GM12873 (cell line): Measurements from ENCODE around the gene OR5H2.

Experiments used
- CTCF ChIP-seq: IDR thresholded peaks from 2 replicates; pipeline ENCODE4 v1.5.1; 2012; ENCODE audit warnings: low read depth, mild to moderate bottlenecking, moderate library complexity, low read length, control low read depth; ENCODE audit not compliant: insufficient read depth; ENCODE audit errors: missing control alignments

Gene OR5H2

GRCh38 chr3:98262046-98262445 lies 20.3 kb upstream of the OR5H2 start:
- no peak for TF ChIP-seq CTCF

- no peak for TF ChIP-seq CTCF
These were observed 18.4 kb upstream of the OR5H2 start, which contains the start of gene OR5H6 for GRCh38 chr3:98263944-98264343. OR5H6 (plus strand) TSS chr3:98264244; CDS start chr3:98264333, 89 bp downstream.

- TF ChIP-seq CTCF: no peak
These were observed 12.5 kb upstream of the OR5H2 start for GRCh38 chr3:98269846-98270245.

GRCh38 chr3:98272126-98272525 lies 10.2 kb upstream of the OR5H2 start:
- TF ChIP-seq CTCF: no peak

- no peak for TF ChIP-seq CTCF
These were observed 7.4 kb upstream of the OR5H2 start for GRCh38 chr3:98274914-98275313.

GRCh38 chr3:98290916-98291315 lies 8.6 kb downstream of the OR5H2 start:
- no peak for TF ChIP-seq CTCF

DNA sequence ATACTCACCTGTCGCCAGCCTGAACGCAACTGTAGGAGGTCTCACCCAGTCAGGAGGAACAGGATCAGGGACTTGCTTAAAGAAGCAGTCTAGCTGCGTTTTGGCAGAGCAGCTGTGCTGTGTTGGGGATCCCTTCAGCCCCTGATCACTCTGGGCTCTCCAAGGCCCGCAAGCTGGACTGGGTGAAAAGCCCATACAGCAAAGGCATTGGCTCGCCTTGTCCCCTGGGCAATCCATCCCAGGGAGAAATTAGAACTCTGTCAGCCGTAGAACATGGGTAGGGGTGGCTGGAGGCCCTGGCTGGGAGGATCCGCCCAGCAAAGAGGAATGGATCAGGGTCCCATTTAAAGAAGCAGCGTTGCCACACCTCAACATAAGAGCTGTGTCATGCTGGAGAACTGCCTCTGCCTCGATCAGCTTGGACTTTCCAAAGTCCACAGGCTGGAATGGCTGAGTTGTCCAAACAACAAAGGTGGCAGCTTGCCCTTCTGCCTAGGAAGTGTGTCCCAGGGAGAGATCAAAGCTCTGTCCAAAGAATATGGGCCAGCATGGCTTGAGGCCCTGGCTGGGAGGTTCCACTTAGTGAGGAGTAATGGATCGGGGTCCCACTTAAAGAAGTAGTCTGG lies 9.1 kb downstream of the OR5H2 start:
- TF ChIP-seq CTCF: no peak
